ENCODE measurements around the gene U2AF1L4. TPM values are rescaled to one million over a fixed set of nuclear protein-coding genes. Genes with fewer than 3 reads are reported as not detected.

The U2AF1L4 gene
- total RNA-seq, 1 donor from 2014 or later: 17.2 TPM

- peak overlapping the region; percentile 58 for H2AFZ ChIP-seq (replicated peaks)
- H3K79me2 ChIP-seq (ENCODE audit: low read depth): peaks cover 5% of the 10 kb centered on the region
- peaks cover 13% of the 10 kb centered on the region for H3K27me3 Mint-ChIP-seq (ENCODE audit: insufficient read depth, low read depth)
- peaks cover 46% of the 10 kb centered on the region for H3F3A ChIP-seq (ENCODE audit: low read depth)
- H4K20me1 ChIP-seq (ENCODE audit: low read depth): peaks cover 17% of the 10 kb centered on the region
- H3K4me1 ChIP-seq: peaks cover 9% of the 10 kb centered on the region
- no peaks in the 10 kb centered on the region for H3K36me3 ChIP-seq
- no peak overlapping the region for H3K9ac ChIP-seq
- TF ChIP-seq, protein P1, sequence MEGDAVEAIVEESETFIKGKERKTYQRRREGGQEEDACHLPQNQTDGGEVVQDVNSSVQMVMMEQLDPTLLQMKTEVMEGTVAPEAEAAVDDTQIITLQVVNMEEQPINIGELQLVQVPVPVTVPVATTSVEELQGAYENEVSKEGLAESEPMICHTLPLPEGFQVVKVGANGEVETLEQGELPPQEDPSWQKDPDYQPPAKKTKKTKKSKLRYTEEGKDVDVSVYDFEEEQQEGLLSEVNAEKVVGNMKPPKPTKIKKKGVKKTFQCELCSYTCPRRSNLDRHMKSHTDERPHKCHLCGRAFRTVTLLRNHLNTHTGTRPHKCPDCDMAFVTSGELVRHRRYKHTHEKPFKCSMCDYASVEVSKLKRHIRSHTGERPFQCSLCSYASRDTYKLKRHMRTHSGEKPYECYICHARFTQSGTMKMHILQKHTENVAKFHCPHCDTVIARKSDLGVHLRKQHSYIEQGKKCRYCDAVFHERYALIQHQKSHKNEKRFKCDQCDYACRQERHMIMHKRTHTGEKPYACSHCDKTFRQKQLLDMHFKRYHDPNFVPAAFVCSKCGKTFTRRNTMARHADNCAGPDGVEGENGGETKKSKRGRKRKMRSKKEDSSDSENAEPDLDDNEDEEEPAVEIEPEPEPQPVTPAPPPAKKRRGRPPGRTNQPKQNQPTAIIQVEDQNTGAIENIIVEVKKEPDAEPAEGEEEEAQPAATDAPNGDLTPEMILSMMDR (IDR thresholded peaks at IDR 0.05): peak; percentile 43
- no peak for TF ChIP-seq EZH2phosphoT487 (IDR thresholded peaks at IDR 0.05)
- H3K4me3 Mint-ChIP-seq: peak overlapping the region; percentile 89
- no peaks in the 10 kb centered on the region for H3K9me3 ChIP-seq (ENCODE audit: low read depth)
- peaks cover 10% of the 10 kb centered on the region for H3K36me3 Mint-ChIP-seq
- H3K4me1 Mint-ChIP-seq: peaks cover 32% of the 10 kb centered on the region
- H3K9me3 Mint-ChIP-seq: no peaks in the 10 kb centered on the region
- peak overlapping the region; percentile 81 for H3K27ac ChIP-seq
- H3K4me2 ChIP-seq: peak overlapping the region; percentile 86
- DNase-seq (ENCODE audit: low spot score): no peak
- H3K4me3 ChIP-seq: peak overlapping the region; percentile 79
- H3K27me3 ChIP-seq: no peaks in the 10 kb centered on the region
- peak overlapping the region; percentile 87 for H3K27ac Mint-ChIP-seq
Measured at GRCh38 chr19:35741203-35741515, 4.1 kb downstream of the U2AF1L4 start.

DNA sequence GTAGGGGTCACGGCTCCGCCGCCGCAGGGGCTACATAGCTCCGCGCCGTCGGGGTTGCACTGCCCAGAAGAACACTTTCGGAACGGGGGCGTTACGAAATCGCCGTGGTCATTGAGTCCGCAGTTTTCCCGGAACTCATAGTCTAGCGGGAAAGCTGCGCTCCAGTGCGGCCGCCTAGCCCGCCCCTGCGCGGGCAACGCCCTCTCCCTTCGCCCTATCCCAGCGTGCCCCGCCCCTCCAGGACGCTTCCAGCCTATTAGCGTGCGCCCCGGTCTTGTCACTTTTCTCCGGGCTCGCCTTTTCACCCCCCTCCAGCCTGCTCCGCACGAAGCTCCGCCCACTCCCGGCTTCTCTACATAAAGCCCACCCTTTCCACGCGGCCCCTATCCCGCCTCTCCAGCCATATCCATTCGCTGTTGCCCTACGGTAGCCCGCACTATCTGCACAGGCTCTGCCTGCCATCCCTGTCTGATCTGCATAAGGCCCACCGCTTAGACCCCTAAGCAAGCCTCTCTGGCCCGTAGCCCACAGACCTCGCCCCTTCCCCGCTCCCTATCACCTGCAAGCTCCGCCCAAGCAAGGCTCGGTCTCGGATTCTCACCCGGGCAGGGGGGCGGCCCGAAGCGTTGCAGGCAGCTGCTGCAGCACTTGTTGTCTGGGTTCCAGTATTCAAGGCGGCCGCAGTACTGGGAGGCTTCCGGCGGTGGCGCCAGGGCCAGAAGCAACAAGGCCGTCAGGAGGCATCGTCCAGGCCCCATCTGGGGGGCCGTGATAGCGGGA is 4.6 kb downstream of the U2AF1L4 start:
- Histone ChIP-seq H2AFZ (replicated peaks) (peak overlapping the region; percentile 73), H3K4me3 (peak overlapping the region; percentile 79), H3K4me2 (peak overlapping the region; percentile 92), H3K36me3 (no peaks in the 10 kb centered on the region), H3F3A (ENCODE audit: low read depth) (peaks cover 46% of the 10 kb centered on the region), H3K27me3 (no peaks in the 10 kb centered on the region), H3K4me1 (peaks cover 9% of the 10 kb centered on the region), H4K20me1 (ENCODE audit: low read depth) (peaks cover 17% of the 10 kb centered on the region), H3K79me2 (ENCODE audit: low read depth) (peaks cover under 1% of the 10 kb centered on the region), H3K9ac (no peak overlapping the region), H3K9me3 (ENCODE audit: low read depth) (no peaks in the 10 kb centered on the region), H3K27ac (peak overlapping the region; percentile 81)
- peaks cover 26% of the 10 kb centered on the region for H3K4me1 Mint-ChIP-seq
- H3K4me3 Mint-ChIP-seq: peak overlapping the region; percentile 89
- no peaks in the 10 kb centered on the region for H3K9me3 Mint-ChIP-seq
- peak; percentile 99 for DNase-seq (ENCODE audit: low spot score)
- TF ChIP-seq EZH2phosphoT487 (IDR thresholded peaks at IDR 0.05): no peak
- TF ChIP-seq, protein P1 (IDR thresholded peaks at IDR 0.05): peak; percentile 56
- peaks cover 9% of the 10 kb centered on the region for H3K36me3 Mint-ChIP-seq
- H3K27me3 Mint-ChIP-seq (ENCODE audit: insufficient read depth, low read depth): peaks cover 13% of the 10 kb centered on the region
- peak overlapping the region; percentile 87 for H3K27ac Mint-ChIP-seq

GRCh38 chr19:35740108-35740422 is 5.2 kb downstream of the U2AF1L4 start:
- Mint-ChIP-seq H3K27me3 (ENCODE audit: insufficient read depth, low read depth) (peaks cover 13% of the 10 kb centered on the region), H3K4me3 (peak overlapping the region; percentile 89), H3K9me3 (no peaks in the 10 kb centered on the region), H3K4me1 (peaks cover 22% of the 10 kb centered on the region), H3K36me3 (peaks cover 9% of the 10 kb centered on the region), H3K27ac (no peak overlapping the region)
- TF ChIP-seq, protein P1 (IDR thresholded peaks at IDR 0.05): no peak
- TF ChIP-seq EZH2 (IDR thresholded peaks at IDR 0.05) (no peak), EZH2phosphoT487 (IDR thresholded peaks at IDR 0.05) (no peak)
- H3K27me3 ChIP-seq: no peaks in the 10 kb centered on the region
- no peaks in the 10 kb centered on the region for H3K79me2 ChIP-seq (ENCODE audit: low read depth)
- H3K9ac ChIP-seq: no peak overlapping the region
- no peak overlapping the region for H3K27ac ChIP-seq
- peak overlapping the region; percentile 73 for H2AFZ ChIP-seq (replicated peaks)
- peak overlapping the region; percentile 79 for H3K4me3 ChIP-seq
- peaks cover 45% of the 10 kb centered on the region for H3F3A ChIP-seq (ENCODE audit: low read depth)
- H4K20me1 ChIP-seq (ENCODE audit: low read depth): peaks cover 17% of the 10 kb centered on the region
- H3K4me2 ChIP-seq: peak overlapping the region; percentile 92
- DNase-seq (ENCODE audit: low spot score): peak; percentile 25
- H3K4me1 ChIP-seq: peaks cover 9% of the 10 kb centered on the region
- H3K36me3 ChIP-seq: no peaks in the 10 kb centered on the region
- H3K9me3 ChIP-seq (ENCODE audit: low read depth): no peaks in the 10 kb centered on the region
